Endothelial cell of umbilical vein (primary cell): ENCODE data around the gene FAM234B.

ENCODE experiments used
- CTCF ChIP-seq, 2 donors: IDR thresholded peaks; 1 replicate in 1 of 2; 2 replicates in 1 of 2; pipeline ENCODE4 v1.5.1; 2011; ENCODE audit warnings: low read length in 2 of 2, mild to moderate bottlenecking in 2 of 2, moderate library complexity in 2 of 2, control low read depth in 1 of 2, inconsistent platforms in 1 of 2, low read depth in 1 of 2; ENCODE audit not compliant: insufficient read depth in 1 of 2; ENCODE audit errors: extremely low read depth in 1 of 2
- EZH2 ChIP-seq: IDR thresholded peaks from 2 replicates; pipeline ENCODE4 v1.6.1; 2012; ENCODE audit warnings: borderline replicate concordance, low read depth, mild to moderate bottlenecking, moderate library complexity, low read length, inconsistent platforms; ENCODE audit not compliant: severe bottlenecking
- FOS ChIP-seq: IDR thresholded peaks from 2 replicates; pipeline ENCODE4 v1.6.1; 2011; ENCODE audit warnings: mild to moderate bottlenecking, low read length, moderate library complexity, borderline replicate concordance; ENCODE audit not compliant: insufficient read depth
- GATA2 ChIP-seq: IDR thresholded peaks from 2 replicates; pipeline ENCODE4 v1.7.0; 2011; ENCODE audit warnings: low read depth, mild to moderate bottlenecking, moderate library complexity, mixed read lengths, low read length; ENCODE audit not compliant: insufficient read length, insufficient read depth
- JUN ChIP-seq: IDR thresholded peaks from 2 replicates; pipeline ENCODE4 v1.6.1; 2011; ENCODE audit warnings: borderline replicate concordance, low read depth; ENCODE audit not compliant: insufficient read length, insufficient read depth
- MAX ChIP-seq: IDR thresholded peaks from 2 replicates; pipeline ENCODE4 v1.6.1; 2011; ENCODE audit not compliant: insufficient read depth, insufficient read length
- MYC ChIP-seq: IDR thresholded peaks from one replicate; pipeline ENCODE4 v1.6.1; 2011; ENCODE audit warnings: mild to moderate bottlenecking, low read depth, low read length
- POLR2A ChIP-seq: IDR thresholded peaks from 2 replicates; pipeline ENCODE4 v1.6.1; 2012; ENCODE audit warnings: low read depth, mild to moderate bottlenecking, control low read depth, low read length
- POLR2AphosphoS5 ChIP-seq: IDR thresholded peaks from 2 replicates; pipeline ENCODE4 v1.6.1; 2012; ENCODE audit warnings: low read depth, mild to moderate bottlenecking, control low read depth, low read length, moderate library complexity; ENCODE audit not compliant: insufficient read depth

GRCh38 chr12:13125996-13126395, 81.8 kb downstream of the FAM234B start:
- TF ChIP-seq POLR2AphosphoS5 = no peak
- no peak for TF ChIP-seq CTCF (IDR thresholded peaks at IDR 0.05; ENCODE audit: extremely low read depth in 1 of 2, insufficient read depth in 1 of 2, low read depth in 1 of 2, low read length in 2 of 2)
- TF ChIP-seq POLR2A = no peak
- TF ChIP-seq GATA2 = no peak
- TF ChIP-seq MAX = no peak
- no peak for TF ChIP-seq MYC
- TF ChIP-seq EZH2 = no peak
- no peak for TF ChIP-seq FOS
- no peak for TF ChIP-seq JUN
